GM18498 (cell line): ENCODE data around the gene GEMIN2.
"Not testable (repeated sequence)": the region's sequence is repeated elsewhere in the genome, so short reads cannot be mapped to it uniquely, and the experiment has no call there.

Experiments used
- ATAC-seq: cut with Tn5 transposase; IDR thresholded peaks from one replicate; pipeline ENCODE4 v1.9.1; 2021; ENCODE audit warnings: mild to moderate bottlenecking, moderate library complexity; ENCODE audit not compliant: unreplicated experiment

The GEMIN2 gene

GRCh38 chr14:39176263-39177167 is 62.4 kb downstream of the GEMIN2 start:
- no peak for ATAC-seq

DNA sequence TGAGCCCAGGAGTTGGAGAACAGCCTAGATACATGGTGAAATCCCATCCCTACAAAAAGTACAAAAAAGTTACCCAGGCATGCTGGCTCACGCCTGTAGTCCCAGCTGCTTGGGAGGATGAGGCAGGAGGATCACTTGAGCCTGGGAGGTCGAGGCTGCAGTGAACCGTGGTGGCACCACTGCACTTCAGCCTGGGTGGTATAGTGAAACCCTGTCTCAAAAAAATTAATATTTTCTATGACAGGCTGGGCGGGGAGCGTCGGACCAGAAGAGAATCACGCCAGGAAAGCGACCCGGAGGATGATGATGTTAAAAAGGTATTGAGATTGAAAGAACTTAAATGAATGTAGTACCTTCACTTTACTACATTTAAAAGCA is 63.0 kb downstream of the GEMIN2 start:
- no peak for ATAC-seq

DNA sequence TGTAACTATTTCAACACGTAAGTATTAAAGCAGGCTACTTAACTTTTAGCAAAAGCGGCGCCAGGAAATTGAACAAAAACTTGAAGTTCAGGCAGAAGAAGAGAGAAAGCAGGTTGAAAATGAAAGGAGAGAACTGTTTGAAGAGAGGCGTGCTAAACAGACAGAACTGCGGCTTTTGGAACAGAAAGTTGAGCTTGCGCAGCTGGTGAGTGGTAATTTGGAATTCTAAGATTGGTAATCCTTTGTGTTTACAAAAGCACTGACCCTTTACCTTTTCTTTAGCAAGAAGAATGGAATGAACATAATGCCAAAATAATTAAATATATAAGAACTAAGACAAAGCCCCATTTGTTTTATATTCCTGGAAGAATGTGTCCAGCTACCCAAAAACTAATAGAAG is 64.9 kb downstream of the GEMIN2 start:
- ATAC-seq: no peak

GRCh38 chr14:39180553-39180952 is 66.4 kb downstream of the GEMIN2 start:
- ATAC-seq: no peak

GRCh38 chr14:39181026-39181692 is 67.0 kb downstream of the GEMIN2 start:
- no peak for ATAC-seq

- ATAC-seq: no peak
These were observed 67.5 kb downstream of the GEMIN2 start for GRCh38 chr14:39181693-39182047.

GRCh38 chr14:39182770-39183684 is 68.9 kb downstream of the GEMIN2 start:
- no peak for ATAC-seq

GRCh38 chr14:39183685-39184003 is 69.5 kb downstream of the GEMIN2 start:
- not testable (repeated sequence) for ATAC-seq

- no peak for ATAC-seq
These were observed 70.6 kb downstream of the GEMIN2 start for GRCh38 chr14:39184628-39185255.

DNA sequence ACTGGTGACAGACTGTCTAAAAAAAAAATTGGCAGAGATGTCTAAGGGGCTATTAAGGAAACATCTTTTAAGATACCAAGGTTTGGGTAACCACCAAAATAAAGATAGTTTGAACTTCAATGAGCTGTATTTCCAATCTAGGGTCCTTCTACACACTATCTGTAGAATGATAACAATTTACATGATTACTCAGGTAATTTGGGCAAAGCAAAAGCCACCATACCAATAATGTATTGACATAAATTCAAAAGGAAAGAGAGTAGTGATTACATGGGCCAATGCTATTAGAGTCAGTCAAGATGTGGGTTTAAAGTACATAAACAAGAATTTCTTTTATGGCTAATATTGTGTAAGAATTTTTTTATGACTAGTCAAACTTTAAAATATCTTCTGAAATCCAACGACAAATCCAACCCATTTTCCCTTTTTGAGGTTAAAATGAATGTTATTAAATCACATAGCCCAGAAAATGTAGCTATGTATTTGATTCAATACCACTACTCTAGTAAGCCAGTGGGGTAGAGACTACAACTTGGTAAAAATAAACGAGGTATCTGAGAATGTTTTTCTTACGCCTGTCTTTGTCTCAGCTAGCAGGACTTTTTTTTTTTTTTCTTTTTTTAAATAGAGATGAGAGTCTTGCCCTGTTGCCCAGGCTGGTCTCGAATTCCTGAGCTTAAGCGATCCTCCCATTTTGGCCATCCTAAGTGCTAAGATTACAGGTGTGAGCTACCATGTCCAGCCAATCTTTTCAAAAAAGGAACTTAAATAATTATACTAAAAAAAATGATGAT is 71.3 kb downstream of the GEMIN2 start:
- ATAC-seq: no peak
